Testis (tissue), 3 donors: ENCODE data around the gene ITPA. TPM values are rescaled to one million over a fixed set of nuclear protein-coding genes. Genes with fewer than 3 reads are reported as not detected.
A peak's percentile ranks its signal among the peaks of the same experiment; 100 is the strongest.

ENCODE experiments used
- DNase-seq: peaks from one replicate; pipeline ENCODE4 v3.0.0-alpha.2; 2019
- H3K27ac ChIP-seq, 2 donors: fragments of 200-600 bp; sonication (generic); one replicate each; pipeline ENCODE4 v1.5.1; 2019
- H3K27me3 ChIP-seq: fragments of 200-600 bp; sonication (generic); one replicate; pipeline ENCODE4 v1.5.1; 2019
- H3K36me3 ChIP-seq: fragments of 200-600 bp; sonication (generic); one replicate; pipeline ENCODE4 v1.5.1; 2017; ENCODE audit warnings: low read depth; ENCODE audit errors: missing control alignments
- H3K4me1 ChIP-seq: fragments of 200-600 bp; sonication (generic); one replicate; pipeline ENCODE4 v1.5.1; 2019
- H3K4me3 ChIP-seq, 2 donors: fragments of 200-600 bp; sonication (generic); one replicate each; pipeline ENCODE4 v1.5.1; 2017 to 2019
- H3K9me3 ChIP-seq: fragments of 200-600 bp; sonication (generic); one replicate; pipeline ENCODE4 v1.5.1; 2017
- POLR2A ChIP-seq: fragments of 450-650 bp; IDR thresholded peaks from one replicate; pipeline ENCODE4 v1.6.1; 2017; ENCODE audit warnings: antibody characterized with exemption, mild to moderate bottlenecking, moderate library complexity
- WGBS, 2 donors: methylation state at CpG; one replicate each; pipeline ENCODE4 v1.1.5; 2018; 5-methylcytosine and 5-hydroxymethylcytosine counted together
- intact Hi-C: fragments of 100-400 bp; cut with DNase I; formaldehyde crosslinking; loops from one replicate; pipeline ENCODE4 v1.15.1; 2023; ENCODE audit warnings: low total_unique reads
- polyA plus RNA-seq: library from polyadenylated mRNA; stranded (reverse); fragments of 350-450 nt; fragmentation: Illumina TruSeq; extraction: RNeasy Lipid Tissue Mini Kit (QIAGEN cat#74804); gene quantifications from one replicate; pipeline ENCODE4 v1.2.3, GENCODE V29; 2014; ENCODE audit warnings: low read depth, low replicate concordance; ENCODE audit not compliant: insufficient read depth
- total RNA-seq, 2 donors: library from RNA; depleted of rRNA; stranded (reverse); fragments of >200 nt; gene quantifications; one replicate each; pipeline ENCODE4 v1.2.3, GENCODE V29; 2016
- TF ChIP-seq, protein P1 (sequence below), 3 experiments: fragments of 450-650 bp in 2 of 3; fragments of 200-600 bp in 1 of 3; sonication (generic) in 1 of 3; IDR thresholded peaks; one replicate each; pipeline ENCODE4 v1.5.1; 2016 to 2019; ENCODE audit warnings: antibody characterized with exemption in 3 of 3, mild to moderate bottlenecking in 2 of 3, moderate library complexity in 1 of 3

ITPA gene
- total and polyA plus RNA-seq, 3 donors from 2014 or later, result 36.4 to 49.8 (median 42.2) TPM

DNA sequence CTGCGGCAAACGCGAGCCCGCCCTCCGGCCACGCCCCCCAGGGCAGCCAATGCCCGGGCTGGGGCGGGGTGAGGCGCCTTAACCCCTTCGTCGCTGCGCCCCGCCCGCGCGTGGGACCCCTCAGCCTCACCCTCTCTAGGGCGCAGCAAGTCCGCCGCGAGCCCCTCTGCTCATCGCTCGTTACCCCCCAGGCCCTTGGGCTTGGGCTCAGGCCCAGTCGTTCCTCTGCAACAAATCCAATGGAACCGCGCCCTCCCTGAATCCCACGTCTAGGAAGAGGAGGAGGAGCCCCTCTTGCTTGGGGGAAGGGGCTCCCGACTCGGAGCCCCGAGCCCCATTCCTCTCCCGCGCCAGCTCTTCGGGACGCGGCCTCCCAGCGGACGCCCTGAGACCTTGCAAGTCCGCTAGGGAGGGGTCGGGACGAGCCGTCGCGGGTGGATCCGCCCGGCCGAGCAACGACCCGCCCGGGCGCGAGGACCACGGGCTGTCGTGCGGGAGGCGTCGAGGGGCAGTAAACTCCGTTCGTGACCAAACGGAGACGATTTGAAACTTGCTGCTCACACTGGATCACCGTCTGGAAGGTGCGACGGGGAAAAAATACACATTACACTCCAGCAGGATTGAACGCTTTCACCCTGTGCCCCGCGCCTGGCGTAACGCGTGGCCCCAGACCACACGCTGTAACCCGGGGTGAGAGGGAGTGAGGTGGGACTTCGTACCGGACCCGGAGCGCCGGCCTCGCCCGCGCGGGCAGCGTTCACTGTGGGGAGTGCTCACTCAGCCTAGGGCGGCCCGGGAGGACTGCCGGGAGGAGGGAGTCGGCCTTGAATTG is 35.5 kb upstream of the ITPA start:
- WGBS, 2 donors, result 1% methylated on average over 46 to 67 of the region's 84 CpGs
- peak; percentile 90 for DNase-seq
- TF ChIP-seq, protein P1, sequence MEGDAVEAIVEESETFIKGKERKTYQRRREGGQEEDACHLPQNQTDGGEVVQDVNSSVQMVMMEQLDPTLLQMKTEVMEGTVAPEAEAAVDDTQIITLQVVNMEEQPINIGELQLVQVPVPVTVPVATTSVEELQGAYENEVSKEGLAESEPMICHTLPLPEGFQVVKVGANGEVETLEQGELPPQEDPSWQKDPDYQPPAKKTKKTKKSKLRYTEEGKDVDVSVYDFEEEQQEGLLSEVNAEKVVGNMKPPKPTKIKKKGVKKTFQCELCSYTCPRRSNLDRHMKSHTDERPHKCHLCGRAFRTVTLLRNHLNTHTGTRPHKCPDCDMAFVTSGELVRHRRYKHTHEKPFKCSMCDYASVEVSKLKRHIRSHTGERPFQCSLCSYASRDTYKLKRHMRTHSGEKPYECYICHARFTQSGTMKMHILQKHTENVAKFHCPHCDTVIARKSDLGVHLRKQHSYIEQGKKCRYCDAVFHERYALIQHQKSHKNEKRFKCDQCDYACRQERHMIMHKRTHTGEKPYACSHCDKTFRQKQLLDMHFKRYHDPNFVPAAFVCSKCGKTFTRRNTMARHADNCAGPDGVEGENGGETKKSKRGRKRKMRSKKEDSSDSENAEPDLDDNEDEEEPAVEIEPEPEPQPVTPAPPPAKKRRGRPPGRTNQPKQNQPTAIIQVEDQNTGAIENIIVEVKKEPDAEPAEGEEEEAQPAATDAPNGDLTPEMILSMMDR (IDR thresholded peaks at IDR 0.05), result peak in 1 of 3 experiments; percentile 9
- TF ChIP-seq POLR2A, result no peak
- intact Hi-C loops, result no loop called here
- Histone ChIP-seq H3K4me3 (peak overlapping the region; percentile 76 to 80), H3K9me3 (no peaks in the 10 kb centered on the region), H3K27me3 (no peaks in the 10 kb centered on the region), H3K36me3 (no peaks in the 10 kb centered on the region), H3K27ac (peak overlapping the region in 1 of 2 donors; percentile 57), H3K4me1 (peaks cover 8% of the 10 kb centered on the region)

DNA sequence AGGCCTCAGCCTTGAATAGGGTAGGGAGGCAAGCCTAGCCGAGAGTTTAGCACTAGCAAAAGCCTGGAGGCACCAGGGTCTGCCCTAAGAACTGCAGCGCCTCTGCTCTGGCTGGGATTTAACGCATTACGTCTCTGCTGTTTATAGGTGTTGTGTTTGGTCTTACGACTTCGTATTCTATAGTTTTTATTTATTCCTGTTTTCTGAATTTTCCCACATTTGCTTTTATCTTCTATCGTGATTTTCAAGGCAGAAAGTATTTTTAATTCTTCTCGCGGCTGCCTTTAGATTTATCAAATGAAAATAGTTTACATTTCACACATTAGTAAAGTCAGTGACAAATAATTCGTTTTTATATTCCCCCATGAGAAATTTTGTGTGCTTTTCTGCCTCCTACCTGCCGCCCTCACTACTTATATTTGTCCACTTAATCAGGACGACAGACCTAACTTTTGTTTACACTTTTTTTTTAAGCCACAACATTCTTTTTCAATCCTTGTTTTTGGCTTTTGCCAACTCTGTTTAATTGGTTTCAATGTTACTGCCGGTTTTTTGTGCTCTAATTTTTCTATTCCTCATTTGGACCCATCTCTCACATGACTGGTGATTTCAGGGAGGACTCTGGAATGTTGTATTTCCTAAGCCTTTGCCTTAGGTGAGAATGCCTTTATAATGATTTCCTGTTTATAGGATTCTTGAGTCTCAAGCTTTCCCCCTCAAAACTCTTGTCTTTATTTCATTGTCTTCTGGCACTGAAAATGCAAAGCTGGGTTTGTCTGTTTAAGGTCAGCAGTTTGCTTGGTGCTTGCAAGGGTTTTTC is 34.6 kb upstream of the ITPA start:
- Histone ChIP-seq H3K27me3 (no peaks in the 10 kb centered on the region), H3K4me1 (peaks cover 8% of the 10 kb centered on the region), H3K9me3 (no peaks in the 10 kb centered on the region), H3K36me3 (no peaks in the 10 kb centered on the region), H3K27ac (no peak overlapping the region), H3K4me3 (peak overlapping the region; percentile 76 to 80)
- 13 to 26% methylated on average over 13 of the region's 13 CpGs for WGBS, 2 donors
- TF ChIP-seq, protein P1 (IDR thresholded peaks at IDR 0.05), result no peak
- no peak for TF ChIP-seq POLR2A
- intact Hi-C loops, result no loop called here
- DNase-seq, result peak; percentile 32

DNA sequence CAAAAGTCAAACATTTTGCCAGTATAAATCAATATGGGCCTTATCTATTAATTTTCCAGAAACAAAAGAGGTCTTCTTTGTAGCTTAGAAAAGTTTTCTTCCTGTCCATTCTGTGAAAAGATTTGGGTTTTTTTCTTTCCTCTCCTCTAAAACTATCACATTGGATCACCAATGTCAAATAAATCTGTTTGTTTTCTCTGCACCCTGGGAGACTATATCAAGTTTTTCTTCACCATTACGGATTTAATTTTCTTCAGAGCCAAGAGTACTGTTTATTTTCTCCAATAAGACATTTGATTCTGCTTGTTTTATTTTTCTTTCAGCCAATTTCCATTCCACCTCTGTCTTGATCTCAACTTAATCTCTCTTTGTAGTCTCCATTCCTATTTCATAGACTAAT is 34.0 kb upstream of the ITPA start:
- Histone ChIP-seq H3K4me1 (peaks cover 8% of the 10 kb centered on the region), H3K27me3 (no peaks in the 10 kb centered on the region), H3K27ac (no peak overlapping the region), H3K9me3 (no peaks in the 10 kb centered on the region), H3K36me3 (no peaks in the 10 kb centered on the region), H3K4me3 (no peak overlapping the region)
- intact Hi-C loops, result no loop called here
- no peak for DNase-seq
- TF ChIP-seq, protein P1 (IDR thresholded peaks at IDR 0.05), result no peak
- TF ChIP-seq POLR2A, result no peak
- WGBS, 2 donors, result 62 to 63% methylated on average over 1 of the region's 1 CpG

DNA sequence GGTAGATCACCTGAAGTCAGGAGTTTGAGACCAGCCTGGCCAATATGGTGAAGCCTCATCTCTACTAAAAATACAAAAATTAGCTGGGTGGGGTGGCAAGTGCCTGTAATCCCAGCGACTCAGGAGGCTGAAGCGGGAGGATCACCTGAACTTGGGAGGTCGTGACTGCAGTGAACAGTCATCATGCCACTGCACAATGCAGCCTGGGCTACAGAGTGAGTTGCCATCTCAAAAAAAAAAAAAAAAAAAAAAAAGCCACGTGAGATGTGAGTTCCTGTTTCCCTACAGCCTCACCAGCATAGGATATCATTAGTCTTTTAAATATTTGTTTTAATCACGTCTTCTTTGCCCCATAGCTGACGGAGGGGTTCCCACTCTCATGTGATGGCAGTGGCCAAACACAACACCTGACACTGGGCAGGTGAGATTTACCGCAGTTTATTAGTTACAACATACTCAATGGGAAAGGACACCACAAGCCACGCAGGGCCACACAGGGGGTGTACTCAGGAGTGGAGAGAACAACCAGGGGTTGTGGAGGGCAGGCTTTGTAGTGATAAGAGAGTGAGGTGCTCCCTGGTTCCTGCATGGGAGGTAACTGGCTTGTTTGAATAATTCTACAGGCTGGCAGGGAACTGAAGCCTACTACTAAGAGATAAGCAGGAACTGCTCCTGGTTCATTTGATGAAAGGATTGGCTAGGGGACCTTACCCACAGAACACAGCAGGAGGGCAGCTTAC is 31.4 kb upstream of the ITPA start:
- DNase-seq, result no peak
- H3K4me3 ChIP-seq, result no peak overlapping the region
- H3K9me3 ChIP-seq, result no peaks in the 10 kb centered on the region
- no peaks in the 10 kb centered on the region for H3K36me3 ChIP-seq
- intact Hi-C loops, result no loop called here
- H3K27ac ChIP-seq, result no peak overlapping the region
- TF ChIP-seq POLR2A, result no peak
- TF ChIP-seq, protein P1 (IDR thresholded peaks at IDR 0.05), result no peak
- no peaks in the 10 kb centered on the region for H3K4me1 ChIP-seq
- WGBS, 2 donors, result 81 to 90% methylated on average over 8 of the region's 8 CpGs
- H3K27me3 ChIP-seq, result no peaks in the 10 kb centered on the region
